Ishikawa (cell line): Measurements from ENCODE around the gene NRG3.

Source experiments
- EP300 ChIP-seq: IDR thresholded peaks from 2 replicates; pipeline ENCODE4 v1.6.1; 2012; ENCODE audit warnings: borderline replicate concordance
- RAD21 ChIP-seq: IDR thresholded peaks from 2 replicates; pipeline ENCODE4 v1.6.1; 2012; ENCODE audit warnings: low read depth
- TAF1 ChIP-seq: IDR thresholded peaks from 2 replicates; pipeline ENCODE4 v1.6.1; 2012; ENCODE audit warnings: low read depth, mild to moderate bottlenecking
- TF ChIP-seq, protein P1 (sequence below): IDR thresholded peaks from 2 replicates; pipeline ENCODE4 v1.6.1; 2012; ENCODE audit warnings: low read depth, mild to moderate bottlenecking

DNA sequence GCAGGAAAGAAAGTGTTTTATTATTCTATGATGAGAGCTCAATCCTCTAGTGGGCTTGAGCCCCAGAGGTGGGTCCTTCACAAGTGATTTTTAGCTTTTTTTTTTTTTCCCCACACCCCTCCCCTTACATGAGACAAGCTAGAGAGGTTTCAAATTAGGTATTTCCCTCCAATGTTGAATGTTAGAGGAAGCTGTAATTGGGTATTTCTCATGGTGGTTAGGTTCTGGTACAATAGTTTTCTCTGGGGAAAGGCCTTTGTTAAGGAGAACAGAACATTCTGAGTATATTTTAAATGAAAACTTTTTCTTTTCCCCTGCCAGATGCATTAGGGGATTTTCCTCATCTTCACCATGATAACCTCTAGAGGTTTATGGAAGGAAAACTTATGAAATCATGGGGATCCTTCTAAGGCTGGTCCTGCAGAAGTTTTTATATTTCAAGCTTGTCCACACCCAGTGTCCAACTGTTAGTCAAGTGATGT lies 1039.7 kb downstream of the NRG3 start:
- TF ChIP-seq TAF1 (no peak), RAD21 (no peak), EP300 (no peak)
- TF ChIP-seq, protein P1, sequence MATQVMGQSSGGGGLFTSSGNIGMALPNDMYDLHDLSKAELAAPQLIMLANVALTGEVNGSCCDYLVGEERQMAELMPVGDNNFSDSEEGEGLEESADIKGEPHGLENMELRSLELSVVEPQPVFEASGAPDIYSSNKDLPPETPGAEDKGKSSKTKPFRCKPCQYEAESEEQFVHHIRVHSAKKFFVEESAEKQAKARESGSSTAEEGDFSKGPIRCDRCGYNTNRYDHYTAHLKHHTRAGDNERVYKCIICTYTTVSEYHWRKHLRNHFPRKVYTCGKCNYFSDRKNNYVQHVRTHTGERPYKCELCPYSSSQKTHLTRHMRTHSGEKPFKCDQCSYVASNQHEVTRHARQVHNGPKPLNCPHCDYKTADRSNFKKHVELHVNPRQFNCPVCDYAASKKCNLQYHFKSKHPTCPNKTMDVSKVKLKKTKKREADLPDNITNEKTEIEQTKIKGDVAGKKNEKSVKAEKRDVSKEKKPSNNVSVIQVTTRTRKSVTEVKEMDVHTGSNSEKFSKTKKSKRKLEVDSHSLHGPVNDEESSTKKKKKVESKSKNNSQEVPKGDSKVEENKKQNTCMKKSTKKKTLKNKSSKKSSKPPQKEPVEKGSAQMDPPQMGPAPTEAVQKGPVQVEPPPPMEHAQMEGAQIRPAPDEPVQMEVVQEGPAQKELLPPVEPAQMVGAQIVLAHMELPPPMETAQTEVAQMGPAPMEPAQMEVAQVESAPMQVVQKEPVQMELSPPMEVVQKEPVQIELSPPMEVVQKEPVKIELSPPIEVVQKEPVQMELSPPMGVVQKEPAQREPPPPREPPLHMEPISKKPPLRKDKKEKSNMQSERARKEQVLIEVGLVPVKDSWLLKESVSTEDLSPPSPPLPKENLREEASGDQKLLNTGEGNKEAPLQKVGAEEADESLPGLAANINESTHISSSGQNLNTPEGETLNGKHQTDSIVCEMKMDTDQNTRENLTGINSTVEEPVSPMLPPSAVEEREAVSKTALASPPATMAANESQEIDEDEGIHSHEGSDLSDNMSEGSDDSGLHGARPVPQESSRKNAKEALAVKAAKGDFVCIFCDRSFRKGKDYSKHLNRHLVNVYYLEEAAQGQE: no peak
